Stimulated activated CD8-positive, alpha-beta memory T cell treated with anti-CD3 and anti-CD28 coated beads, Interleukin-12 subunit alpha, Interleukin-12 subunit beta, amount 100 ng/mL, for 1 hour (primary cell): ENCODE measurements around the gene FKRP.
"Not testable (repeated sequence)": the region's sequence is repeated elsewhere in the genome, so short reads cannot be mapped to it uniquely, and the experiment has no call there.

ENCODE experiments used
- DNase-seq: peaks from one replicate; pipeline ENCODE4 v3.0.0-alpha.2; 2020; ENCODE audit warnings: low read depth

FKRP gene

DNA sequence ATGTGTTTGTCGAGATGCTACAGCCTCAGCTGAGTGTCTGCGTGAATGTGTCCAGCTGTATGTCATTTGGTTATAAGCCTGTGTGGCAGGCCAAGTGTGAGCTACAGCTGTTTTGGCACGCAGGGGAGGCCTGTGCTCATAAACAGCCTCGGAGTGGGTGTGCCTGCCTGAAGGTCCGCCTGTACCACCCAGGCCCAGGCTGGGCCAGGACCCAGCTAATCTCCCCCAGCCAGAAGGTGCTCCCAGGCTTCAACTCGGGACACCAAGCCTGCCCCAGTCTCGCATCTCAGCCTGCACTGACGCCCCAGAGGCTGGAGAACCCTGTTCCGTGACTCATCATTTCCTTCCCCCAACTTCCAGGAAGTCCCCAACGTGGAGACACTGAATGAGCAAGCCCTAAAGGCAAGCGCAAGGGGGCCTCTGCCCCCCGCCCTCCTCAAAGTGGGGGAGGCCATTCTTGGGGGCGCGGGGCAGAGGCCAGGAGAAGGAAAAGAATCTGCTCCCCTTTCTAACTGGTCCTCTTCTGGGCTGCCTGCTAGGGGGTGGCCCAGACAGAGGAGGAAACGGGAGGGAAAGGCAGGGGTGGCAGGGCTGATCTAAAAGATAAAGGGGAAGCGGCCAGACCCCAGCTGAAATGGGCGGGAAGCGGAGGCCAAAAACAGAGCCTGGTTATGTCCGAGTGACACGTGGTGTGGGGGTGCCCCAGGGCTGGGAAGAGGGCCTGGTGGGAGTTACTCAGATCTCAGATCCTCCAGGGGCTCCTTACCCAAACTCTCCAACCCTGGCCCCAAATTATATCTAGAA is 40.6 kb downstream of the FKRP start:
- peak; percentile 81 for DNase-seq

DNA sequence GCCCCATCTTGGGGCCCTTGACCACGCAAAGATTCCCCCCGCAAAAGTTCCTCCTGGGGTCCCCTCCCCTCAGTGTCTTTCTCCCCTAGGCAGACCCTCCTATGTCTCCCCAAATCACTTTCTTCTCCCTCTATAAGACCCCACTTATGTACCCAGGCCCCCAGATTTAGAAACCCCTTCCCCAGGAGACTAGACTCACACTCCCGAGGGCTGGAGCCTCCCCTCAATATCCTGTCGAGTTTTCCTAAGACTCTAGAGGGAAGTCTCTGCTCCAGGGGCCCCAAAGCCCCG is 41.1 kb downstream of the FKRP start:
- no peak for DNase-seq

DNA sequence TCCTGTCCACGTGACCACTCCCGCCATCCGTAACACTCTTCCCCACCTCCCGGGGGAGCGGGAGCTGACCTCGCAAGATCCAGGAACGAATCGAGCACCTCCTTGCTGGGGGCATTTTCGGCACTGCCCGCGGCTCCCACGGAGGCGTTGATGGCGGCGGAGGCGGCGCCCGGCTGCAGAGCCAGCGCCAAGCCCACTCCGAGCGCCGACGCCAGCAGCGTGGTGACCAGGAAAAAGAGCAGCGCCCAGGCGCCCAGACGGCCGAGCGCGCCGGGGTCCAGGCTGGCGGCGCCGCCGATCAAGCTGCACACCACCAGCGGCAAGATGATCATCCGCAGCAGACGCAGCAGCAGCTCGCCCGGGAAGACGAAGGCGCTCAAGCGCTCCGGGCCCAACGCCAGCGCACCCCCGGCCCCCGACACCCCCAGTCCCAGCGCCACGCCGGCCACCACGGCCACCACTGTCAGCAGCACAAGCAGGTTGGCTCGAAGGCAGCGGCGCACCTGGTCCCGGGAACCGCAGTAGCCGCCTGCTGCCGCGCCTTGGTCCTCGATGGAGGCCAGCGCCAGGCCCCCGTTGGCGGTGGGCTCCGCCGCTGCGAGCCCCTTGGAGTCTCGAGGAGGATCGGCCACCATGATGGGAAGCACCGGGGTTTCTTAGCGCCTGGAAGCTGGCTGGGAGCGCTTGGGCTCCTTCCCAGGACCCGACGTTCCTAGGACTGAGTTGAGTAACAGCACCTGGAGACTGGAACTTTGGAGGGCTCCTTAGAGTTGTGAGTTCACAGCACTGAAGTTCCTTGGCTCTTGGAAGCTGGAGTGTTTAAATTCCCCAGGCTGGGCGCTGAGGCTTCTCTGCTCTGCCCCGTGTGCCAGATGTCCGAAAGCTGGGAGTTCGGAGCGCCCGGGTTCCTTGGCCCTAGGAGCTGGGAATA is 41.7 kb downstream of the FKRP start:
- no peak for DNase-seq

DNA sequence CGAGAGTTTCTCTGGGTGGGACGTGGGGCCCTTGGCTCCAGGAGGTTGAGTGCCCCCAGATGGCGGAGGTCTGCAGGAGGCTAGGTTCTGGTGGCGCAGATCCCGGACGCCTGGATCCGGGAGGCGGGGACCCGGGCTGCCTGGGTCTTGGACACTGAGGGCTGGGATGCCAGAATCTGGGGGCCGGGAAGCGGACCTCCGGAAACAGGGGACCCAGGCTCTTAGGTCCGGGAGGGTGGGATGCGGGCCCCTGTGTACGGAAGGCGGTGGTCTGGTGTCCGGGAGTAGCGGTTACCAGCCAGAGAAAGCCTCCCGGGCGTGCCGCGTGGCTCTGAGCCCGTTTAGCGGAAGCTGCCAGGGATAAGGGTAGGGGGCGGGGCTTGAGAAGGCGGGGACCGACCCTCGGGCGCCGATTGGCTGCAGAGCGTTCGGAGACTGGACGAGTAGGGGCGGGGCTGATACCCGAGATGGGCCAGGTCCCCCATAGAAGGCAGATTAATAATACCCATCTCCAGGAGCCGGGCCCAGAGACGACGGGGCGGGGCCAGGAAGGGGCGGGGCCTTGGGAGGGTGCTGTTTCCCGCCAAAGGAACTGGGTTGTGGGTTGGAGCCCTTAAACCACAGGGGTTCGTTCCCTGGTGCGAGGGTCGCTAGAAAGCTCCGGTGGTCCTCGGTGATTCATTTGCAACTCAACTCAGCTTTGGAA is 42.6 kb downstream of the FKRP start, which contains the start of gene SLC1A5:
TSS of gene SLC1A5 (minus strand) at position 333 of the 706 bp plus-strand sequence. CDS start 629 bp downstream, outside the sequence.
- peak; percentile 96 for DNase-seq

DNA sequence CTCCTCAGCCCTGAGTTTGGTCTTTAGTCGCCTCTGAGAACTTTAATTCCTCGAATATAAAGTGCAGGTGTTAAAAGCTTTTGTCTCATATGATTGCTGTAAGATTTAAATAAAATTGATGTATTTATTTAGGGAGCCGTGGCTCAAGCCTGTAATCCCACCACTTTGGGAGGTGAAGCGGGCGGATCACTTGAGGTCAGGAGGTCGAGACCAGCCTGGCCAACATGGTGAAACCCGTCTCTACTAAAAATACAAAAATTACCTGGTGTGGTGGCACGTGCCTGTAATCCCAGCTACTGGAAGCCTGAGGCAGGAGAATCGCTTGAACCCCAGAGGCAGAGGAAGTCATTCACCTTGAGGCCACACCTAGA is 43.1 kb downstream of the FKRP start:
- no peak for DNase-seq

DNA sequence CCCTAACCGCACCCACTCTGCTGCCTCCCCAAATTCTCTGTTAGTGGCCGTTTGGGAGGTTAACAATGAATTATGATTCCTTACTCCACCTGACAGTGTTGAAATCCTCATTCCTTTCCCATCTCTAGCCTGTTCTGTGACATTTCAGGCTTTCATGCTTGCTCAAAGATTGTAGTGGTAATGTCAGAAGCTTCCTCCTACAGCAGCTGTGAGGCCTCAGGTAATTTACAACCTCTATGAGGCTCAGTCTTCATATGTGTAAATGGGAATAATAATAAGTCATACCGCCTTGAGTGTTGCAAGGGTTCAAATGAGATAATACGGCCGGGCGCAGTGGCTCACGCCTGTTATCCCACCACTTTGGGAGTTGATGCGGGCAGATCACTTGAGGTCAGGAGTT is 43.5 kb downstream of the FKRP start:
- no peak for DNase-seq

DNA sequence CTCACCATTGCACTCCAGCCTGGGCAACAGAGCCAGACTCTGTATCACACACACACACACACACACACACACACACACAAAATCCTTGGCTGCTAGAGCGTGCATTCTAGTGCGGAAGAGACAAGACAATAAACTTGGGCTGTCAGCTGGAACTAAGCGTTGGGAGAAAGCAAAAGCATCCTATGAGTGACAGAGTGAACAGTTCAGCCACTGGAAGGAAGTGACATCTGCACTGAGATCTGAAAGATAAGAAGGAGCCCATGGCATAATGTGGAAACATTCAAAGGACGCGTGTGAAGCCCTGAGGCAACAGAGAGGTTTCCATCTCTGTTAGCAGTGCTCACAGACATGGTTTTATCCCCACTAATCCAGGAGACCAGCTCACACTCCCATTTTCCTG is 46.1 kb downstream of the FKRP start:
- DNase-seq: no peak

DNA sequence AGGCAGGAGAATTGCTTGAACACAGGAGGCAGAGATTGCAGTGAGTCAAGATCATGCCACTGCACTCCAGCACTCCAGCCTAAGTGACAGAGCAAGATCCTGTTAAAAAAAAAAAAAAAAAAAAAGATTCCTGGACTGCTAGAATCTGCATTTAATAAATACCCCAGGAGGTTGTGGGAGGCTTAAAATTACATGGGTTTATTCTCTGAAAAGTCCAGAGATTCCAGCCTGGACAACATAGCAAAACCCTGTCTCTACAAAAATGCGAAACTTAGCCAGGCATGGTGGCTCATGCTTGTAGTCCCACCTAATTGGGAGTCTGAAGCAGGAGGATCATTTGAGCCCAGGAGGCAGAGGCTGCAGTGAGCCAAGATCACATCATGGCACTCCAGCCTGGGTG is 52.0 kb downstream of the FKRP start:
- DNase-seq: no peak

DNA sequence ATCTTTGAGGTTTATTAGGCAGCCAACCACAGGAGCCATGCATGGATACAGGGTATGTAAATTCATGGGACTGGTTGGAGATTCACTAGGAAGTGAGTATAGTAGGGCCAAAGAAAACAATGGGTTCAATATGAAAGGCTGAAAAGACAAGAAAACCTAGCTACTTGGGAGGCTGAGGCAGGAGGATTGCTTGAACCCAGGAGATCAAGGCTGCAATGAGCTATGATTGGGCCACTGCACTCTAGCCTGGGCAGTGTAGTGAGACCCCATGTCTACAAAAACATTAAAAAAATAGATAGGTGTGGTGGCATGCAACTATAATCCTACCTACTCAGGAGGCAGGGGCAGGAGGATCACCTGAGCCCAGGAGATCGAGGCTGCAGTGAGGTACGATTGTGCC is 52.9 kb downstream of the FKRP start:
- DNase-seq: no peak

DNA sequence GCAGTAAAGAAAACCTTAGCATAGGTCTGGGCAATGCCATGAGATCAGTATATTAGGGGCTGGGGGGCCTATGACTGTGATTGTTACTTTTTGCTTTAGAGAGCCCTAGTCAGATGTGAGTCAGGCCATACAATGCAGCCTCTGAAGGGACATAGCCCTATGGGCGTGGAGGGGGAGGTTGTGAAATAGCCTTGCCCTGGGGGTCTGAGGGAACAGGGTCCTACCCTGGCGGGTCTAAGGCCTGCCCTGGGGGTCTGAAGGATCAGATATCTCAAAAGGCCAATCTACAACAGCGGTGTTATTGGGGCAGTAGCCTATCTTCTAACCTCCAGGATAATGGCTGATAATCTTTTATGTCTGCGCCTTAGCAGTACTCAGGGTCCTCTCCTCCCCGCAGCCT is 56.3 kb downstream of the FKRP start:
- no peak for DNase-seq

DNA sequence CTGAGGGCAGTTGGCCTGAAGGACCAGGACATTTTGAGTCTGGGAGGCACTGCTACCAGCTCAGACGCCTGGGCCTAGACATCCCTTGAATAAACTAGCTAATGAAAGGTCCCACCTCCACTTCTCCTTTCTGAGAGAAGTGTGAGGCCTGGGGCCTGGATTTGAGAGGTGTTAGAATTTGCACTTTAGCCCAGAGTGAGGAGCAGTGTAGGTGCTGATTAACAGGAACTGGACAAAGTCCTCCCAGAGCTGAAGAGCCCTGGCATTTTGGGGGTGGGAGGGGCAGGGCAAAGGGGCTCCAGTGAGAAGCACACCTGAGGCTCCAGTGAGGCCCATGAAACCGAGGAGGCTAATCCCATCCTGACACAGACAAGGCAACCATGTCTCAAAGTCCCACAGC is 57.7 kb downstream of the FKRP start:
- no peak for DNase-seq

DNA sequence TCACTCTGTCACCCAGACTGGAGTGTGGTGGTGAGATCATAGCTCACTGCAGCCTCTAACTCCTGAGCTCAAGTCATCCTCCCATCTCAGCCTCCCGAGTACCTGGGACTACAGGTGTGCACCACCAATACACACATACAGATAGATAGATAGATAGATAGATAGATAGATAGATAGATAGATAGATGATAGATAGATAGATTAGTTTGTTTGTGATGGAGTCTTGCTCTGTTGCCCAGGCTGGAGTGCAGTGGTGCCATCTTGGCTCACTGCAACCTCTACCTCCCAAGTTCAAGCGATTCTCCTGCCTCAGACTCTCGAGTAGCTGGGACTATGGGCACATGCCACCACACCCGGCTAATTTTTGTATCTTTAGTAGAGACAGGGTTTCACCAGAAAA is 58.6 kb downstream of the FKRP start:
- not testable (repeated sequence) for DNase-seq

DNA sequence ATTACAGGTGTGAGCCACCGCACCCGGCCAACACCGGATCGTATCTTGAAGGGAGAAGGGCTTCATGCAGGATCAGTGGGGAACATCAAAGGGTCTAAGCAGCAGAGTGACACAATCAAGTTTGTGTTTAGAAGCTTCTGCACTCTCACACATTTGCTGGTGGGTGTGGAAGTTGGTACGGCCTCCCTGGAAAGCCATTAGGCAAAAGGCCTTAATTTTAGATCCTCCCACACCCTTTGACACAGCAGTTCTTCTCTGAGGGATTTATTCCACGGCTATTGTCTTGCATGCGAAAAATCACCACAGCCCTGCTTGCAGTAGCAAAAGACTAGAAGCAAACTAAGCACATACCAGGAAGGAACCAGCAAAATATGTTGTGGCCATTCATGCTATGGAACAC is 60.8 kb downstream of the FKRP start:
- DNase-seq: no peak
